Mesenchymal stem cell (in vitro differentiated cells and primary cell): ENCODE results near the gene TTC9.

Experiments used
- DNase-seq: peaks from one replicate; pipeline ENCODE4 v3.0.0-alpha.2; 2013
- H2AFZ ChIP-seq: one replicate; pipeline ENCODE4 v1.6.1; 2013; ENCODE audit warnings: low read depth, mild to moderate bottlenecking, control low read depth, inconsistent platforms, low read length, moderate library complexity
- H2AK5ac ChIP-seq: 2 replicates; pipeline ENCODE4 v1.6.1; 2013; ENCODE audit warnings: low read length, moderate library complexity, mild to moderate bottlenecking, inconsistent platforms; ENCODE audit not compliant: severe bottlenecking
- H2BK120ac ChIP-seq: one replicate; pipeline ENCODE4 v1.6.1; 2013; ENCODE audit warnings: low read depth, mild to moderate bottlenecking, inconsistent platforms, low read length, moderate library complexity
- H2BK12ac ChIP-seq, 2 experiments: one replicate each; pipeline ENCODE4 v1.6.1; 2013; ENCODE audit warnings: inconsistent platforms in 2 of 2, low read length in 2 of 2, mild to moderate bottlenecking in 2 of 2, moderate library complexity in 2 of 2, control low read depth in 1 of 2
- H2BK15ac ChIP-seq: one replicate; pipeline ENCODE4 v1.6.1; 2013; ENCODE audit warnings: mild to moderate bottlenecking, low read depth, inconsistent platforms; ENCODE audit not compliant: poor library complexity, severe bottlenecking
- H2BK5ac ChIP-seq: 2 replicates; pipeline ENCODE4 v1.6.1; 2013; ENCODE audit warnings: low read depth, mild to moderate bottlenecking, low read length, control low read depth, inconsistent platforms; ENCODE audit not compliant: poor library complexity, severe bottlenecking
- H3K14ac ChIP-seq, 2 experiments: one replicate each; pipeline ENCODE4 v1.6.1; 2013; ENCODE audit warnings: inconsistent platforms in 2 of 2, low read length in 2 of 2, control low read depth in 1 of 2, mild to moderate bottlenecking in 1 of 2, moderate library complexity in 1 of 2
- H3K18ac ChIP-seq, 2 experiments: one replicate each; pipeline ENCODE4 v1.6.1; 2013; ENCODE audit warnings: inconsistent platforms in 2 of 2, low read length in 2 of 2, control low read depth in 1 of 2, low read depth in 1 of 2, mild to moderate bottlenecking in 1 of 2
- H3K23ac ChIP-seq, 2 experiments: one replicate each; pipeline ENCODE4 v1.6.1; 2013; ENCODE audit warnings: inconsistent platforms in 2 of 2, low read length in 2 of 2, mild to moderate bottlenecking in 2 of 2, moderate library complexity in 2 of 2, control low read depth in 1 of 2
- H3K27ac ChIP-seq: 2 replicates; pipeline ENCODE4 v1.5.1; 2013; ENCODE audit warnings: mild to moderate bottlenecking, moderate library complexity, low read length, control low read depth, inconsistent platforms; ENCODE audit not compliant: poor library complexity, severe bottlenecking
- H3K27me3 ChIP-seq, 2 experiments: 2 replicates each; pipeline versions ENCODE4 v1.6.1 to v1.7.0; 2013; ENCODE audit warnings: low read length in 2 of 2, mild to moderate bottlenecking in 2 of 2, moderate library complexity in 2 of 2, control low read depth in 1 of 2, inconsistent platforms in 1 of 2; ENCODE audit not compliant: control insufficient read depth in 1 of 2, insufficient read depth in 1 of 2
- H3K36me3 ChIP-seq, 2 experiments: 2 replicates each; pipeline versions ENCODE4 v1.6.1 to v1.7.0; 2013; ENCODE audit warnings: low read length in 2 of 2, control low read depth in 1 of 2, inconsistent platforms in 1 of 2, low read depth in 1 of 2, mild to moderate bottlenecking in 1 of 2; ENCODE audit not compliant: insufficient read depth in 2 of 2, control insufficient read depth in 1 of 2
- H3K4ac ChIP-seq, 2 experiments: one replicate each; pipeline ENCODE4 v1.6.1; 2013; ENCODE audit warnings: inconsistent platforms in 2 of 2, low read length in 2 of 2, mild to moderate bottlenecking in 2 of 2, moderate library complexity in 2 of 2, control low read depth in 1 of 2, low read depth in 1 of 2
- H3K4me1 ChIP-seq: 2 replicates; pipeline ENCODE4 v1.6.1; 2013; ENCODE audit warnings: low read depth, low read length, control low read depth; ENCODE audit not compliant: control insufficient read depth, insufficient read depth
- H3K4me2 ChIP-seq: 2 replicates; pipeline ENCODE4 v1.6.1; 2013; ENCODE audit warnings: low read length, mild to moderate bottlenecking, inconsistent platforms; ENCODE audit not compliant: poor library complexity, severe bottlenecking
- H3K4me3 ChIP-seq, 2 experiments: 2 replicates each; pipeline versions ENCODE4 v1.5.1 to v1.7.0; 2013; ENCODE audit warnings: low read length in 2 of 2, mild to moderate bottlenecking in 2 of 2, control low read depth in 1 of 2, low read depth in 1 of 2; ENCODE audit not compliant: insufficient read depth in 1 of 2
- H3K79me1 ChIP-seq: replicated peaks from 2 replicates; pipeline ENCODE4 v1.6.1; 2013; ENCODE audit warnings: mild to moderate bottlenecking, control low read depth, low read length, inconsistent platforms; ENCODE audit not compliant: poor library complexity, severe bottlenecking
- H3K9ac ChIP-seq: 2 replicates; pipeline ENCODE4 v1.7.0; 2013; ENCODE audit warnings: mild to moderate bottlenecking, low read length, moderate library complexity
- H3K9me3 ChIP-seq: 2 replicates; pipeline ENCODE4 v1.7.0; 2013; ENCODE audit warnings: mild to moderate bottlenecking, low read length; ENCODE audit not compliant: control insufficient read depth
- H4K8ac ChIP-seq: one replicate; pipeline ENCODE4 v1.6.1; 2013; ENCODE audit warnings: inconsistent platforms, mild to moderate bottlenecking, low read length, moderate library complexity
- H4K91ac ChIP-seq: one replicate; pipeline ENCODE4 v1.6.1; 2013; ENCODE audit warnings: mild to moderate bottlenecking, low read length, inconsistent platforms
- WGBS: methylation state at CpG from one replicate; pipeline ENCODE4 v1.1.7; 2013; ENCODE audit warnings: mixed read lengths; 5-methylcytosine and 5-hydroxymethylcytosine counted together

The TTC9 gene

GRCh38 chr14:70704960-70705359 lies 63.2 kb downstream of the TTC9 start:
- no peaks in the 10 kb centered on the region for H3K79me1 ChIP-seq
- H3K27me3 ChIP-seq, result peaks cover 0 to 10% of the 10 kb centered on the region in 2 experiments
- H2AK5ac ChIP-seq, result no peak overlapping the region
- no peak overlapping the region for H3K4me2 ChIP-seq
- WGBS, result 100% methylated on average over 1 of the region's 1 CpG
- H2AFZ ChIP-seq, result no peak overlapping the region
- no peak overlapping the region for H4K91ac ChIP-seq
- no peak overlapping the region for H3K18ac ChIP-seq
- no peak overlapping the region for H2BK15ac ChIP-seq
- H4K8ac ChIP-seq, result no peak overlapping the region
- no peaks in the 10 kb centered on the region for H3K36me3 ChIP-seq
- H3K14ac ChIP-seq, result no peak overlapping the region
- H2BK5ac ChIP-seq, result no peak overlapping the region
- H3K4ac ChIP-seq, result no peak overlapping the region
- no peaks in the 10 kb centered on the region for H3K9me3 ChIP-seq
- no peak overlapping the region for H3K9ac ChIP-seq
- H2BK12ac ChIP-seq, result no peak overlapping the region
- H2BK120ac ChIP-seq, result no peak overlapping the region
- peaks cover 11% of the 10 kb centered on the region for H3K4me1 ChIP-seq
- DNase-seq, result no peak
- H3K27ac ChIP-seq, result no peak overlapping the region
- H3K23ac ChIP-seq, result no peak overlapping the region
- no peak overlapping the region for H3K4me3 ChIP-seq

- H3K4me2 ChIP-seq, result no peak overlapping the region
- DNase-seq, result no peak
- H3K9me3 ChIP-seq, result no peaks in the 10 kb centered on the region
- H2AFZ ChIP-seq, result no peak overlapping the region
- H3K79me1 ChIP-seq, result no peaks in the 10 kb centered on the region
- no peak overlapping the region for H3K4me3 ChIP-seq
- H2BK5ac ChIP-seq, result no peak overlapping the region
- H3K27me3 ChIP-seq, result peaks cover 0 to 10% of the 10 kb centered on the region in 2 experiments
- no peak overlapping the region for H3K23ac ChIP-seq
- no peak overlapping the region for H2BK15ac ChIP-seq
- no peak overlapping the region for H2BK120ac ChIP-seq
- H2BK12ac ChIP-seq, result no peak overlapping the region
- H3K18ac ChIP-seq, result no peak overlapping the region
- H3K4ac ChIP-seq, result no peak overlapping the region
- no peak overlapping the region for H3K9ac ChIP-seq
- no peaks in the 10 kb centered on the region for H3K36me3 ChIP-seq
- no peak overlapping the region for H2AK5ac ChIP-seq
- H3K14ac ChIP-seq, result no peak overlapping the region
- H4K8ac ChIP-seq, result no peak overlapping the region
- H3K27ac ChIP-seq, result no peak overlapping the region
- H4K91ac ChIP-seq, result no peak overlapping the region
- peaks cover 11% of the 10 kb centered on the region for H3K4me1 ChIP-seq
Observed at GRCh38 chr14:70706177-70706576, 64.5 kb downstream of the TTC9 start.

DNA sequence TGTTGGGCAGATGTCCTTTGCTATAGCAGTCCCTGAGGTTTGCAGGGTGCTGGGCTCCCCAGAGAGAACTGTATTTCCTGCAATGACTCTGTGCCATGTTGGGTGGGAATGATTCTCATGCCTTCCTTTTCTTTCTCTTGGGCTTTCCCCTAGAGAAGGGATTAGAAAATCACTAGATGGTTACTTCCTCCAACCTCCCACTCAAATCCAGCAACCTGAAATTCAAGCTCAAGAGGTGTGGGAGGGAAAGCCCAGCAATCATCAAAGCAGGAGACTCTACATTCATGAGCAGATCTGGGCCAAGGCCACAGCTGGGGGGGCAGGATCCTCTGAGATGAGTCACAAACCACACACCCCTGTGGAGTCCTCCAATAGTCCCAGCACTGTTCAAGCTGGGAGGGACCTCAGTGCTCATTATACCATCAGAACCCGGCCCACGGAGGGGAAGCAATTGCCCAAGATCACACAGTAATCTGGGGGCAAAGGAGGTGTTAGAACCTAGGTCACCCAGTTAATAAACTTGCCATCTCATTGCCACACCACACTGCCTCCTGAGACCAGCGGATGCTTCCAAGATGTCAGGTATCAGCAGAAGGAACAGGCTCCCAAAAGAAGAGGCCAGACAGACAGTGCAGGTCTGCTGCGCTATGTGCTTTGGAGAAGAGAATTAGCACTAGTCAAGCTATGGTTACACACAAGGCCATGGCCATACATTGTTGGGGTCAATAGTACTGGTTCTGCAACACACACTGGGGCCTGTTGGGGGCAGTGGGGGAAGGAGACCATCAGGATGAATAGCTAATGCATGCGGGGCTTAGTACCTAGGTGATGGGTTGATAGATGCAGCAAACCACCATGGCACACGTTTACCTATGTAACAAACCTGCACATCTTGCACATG lies 65.7 kb downstream of the TTC9 start:
- Histone ChIP-seq H3K4me1 (peaks cover 11% of the 10 kb centered on the region), H3K9me3 (no peaks in the 10 kb centered on the region), H2AK5ac (peak overlapping the region; percentile 46), H2BK15ac (no peak overlapping the region), H3K4me3 (peak overlapping the region in 1 of 2 experiments; percentile 24), H3K36me3 (no peaks in the 10 kb centered on the region), H3K27me3 (peaks cover 0 to 10% of the 10 kb centered on the region in 2 experiments), H3K9ac (no peak overlapping the region), H2BK120ac (no peak overlapping the region), H3K79me1 (no peaks in the 10 kb centered on the region), H2BK12ac (no peak overlapping the region), H3K27ac (peak overlapping the region; percentile 50), H3K14ac (no peak overlapping the region), H4K8ac (no peak overlapping the region), H3K23ac (no peak overlapping the region), H2BK5ac (no peak overlapping the region), H3K4ac (no peak overlapping the region), H4K91ac (no peak overlapping the region), H3K4me2 (no peak overlapping the region), H3K18ac (no peak overlapping the region), H2AFZ (no peak overlapping the region)
- WGBS, result 96% methylated on average over 2 of the region's 6 CpGs
- DNase-seq, result peak; percentile 40

- H2AFZ ChIP-seq, result no peak overlapping the region
- no peak overlapping the region for H3K14ac ChIP-seq
- H3K4ac ChIP-seq, result no peak overlapping the region
- no peaks in the 10 kb centered on the region for H3K36me3 ChIP-seq
- no peak overlapping the region for H2BK12ac ChIP-seq
- H4K91ac ChIP-seq, result no peak overlapping the region
- H3K23ac ChIP-seq, result no peak overlapping the region
- H2BK15ac ChIP-seq, result no peak overlapping the region
- 73% methylated on average over 15 of the region's 15 CpGs for WGBS
- H3K27me3 ChIP-seq, result peaks cover 0 to 10% of the 10 kb centered on the region in 2 experiments
- no peaks in the 10 kb centered on the region for H3K79me1 ChIP-seq
- DNase-seq, result no peak
- no peak overlapping the region for H2AK5ac ChIP-seq
- H2BK120ac ChIP-seq, result no peak overlapping the region
- no peak overlapping the region for H3K4me2 ChIP-seq
- no peak overlapping the region for H3K9ac ChIP-seq
- H2BK5ac ChIP-seq, result no peak overlapping the region
- no peaks in the 10 kb centered on the region for H3K9me3 ChIP-seq
- H3K4me3 ChIP-seq, result no peak overlapping the region
- no peak overlapping the region for H4K8ac ChIP-seq
- H3K4me1 ChIP-seq, result peaks cover 11% of the 10 kb centered on the region
- no peak overlapping the region for H3K27ac ChIP-seq
- no peak overlapping the region for H3K18ac ChIP-seq
Observed at GRCh38 chr14:70708717-70709570, 67.2 kb downstream of the TTC9 start.
